Measurements from ENCODE around the gene ZBTB47.
A peak's percentile ranks its signal among the peaks of the same experiment; 100 is the strongest.

ZBTB47 gene

GRCh38 chr3:42696356-42697288, 43.1 kb downstream of the ZBTB47 start:
- Histone ChIP-seq H3K9ac (ENCODE audit: low read depth, low read length, poor library complexity) (no peak overlapping the region), H3K9me3 (replicated peaks in 1 of 2; ENCODE audit: control insufficient read depth in 2 of 2, insufficient read depth in 1 of 2, low read depth in 1 of 2, low read length in 2 of 2) (no peaks in the 10 kb centered on the region), H3K36me3 (replicated peaks in 1 of 2; ENCODE audit: control insufficient read depth in 2 of 2, insufficient read depth in 2 of 2, low read length in 2 of 2) (no peaks in the 10 kb centered on the region), H3K18ac (ENCODE audit: low read length) (no peak overlapping the region), H3K4me2 (ENCODE audit: insufficient read depth, low read length, poor library complexity, severe bottlenecking) (no peak overlapping the region), H3K4me3 (ENCODE audit: low read length in 2 of 2) (no peak overlapping the region), H3K79me1 (ENCODE audit: low read depth, low read length) (peaks cover 1% of the 10 kb centered on the region), H3K14ac (ENCODE audit: low read length) (no peak overlapping the region), H3K4me1 (ENCODE audit: control insufficient read depth in 2 of 2, insufficient read depth in 1 of 2, low read depth in 1 of 2, low read length in 2 of 2) (peaks cover 0 to 3% of the 10 kb centered on the region in 2 donors), H3K23ac (ENCODE audit: low read depth, low read length, poor library complexity) (peak overlapping the region; percentile 20), H3K4ac (ENCODE audit: low read length) (no peak overlapping the region), H2AK5ac (ENCODE audit: low read depth, low read length) (no peak overlapping the region), H2BK120ac (ENCODE audit: low read depth, low read length) (no peak overlapping the region), H2BK5ac (ENCODE audit: low read length) (no peak overlapping the region), H2BK12ac (ENCODE audit: low read length) (peak overlapping the region; percentile 5), H3K27me3 (ENCODE audit: control insufficient read depth in 3 of 3, insufficient read depth in 3 of 3, low read depth in 1 of 3, low read length in 3 of 3) (peaks cover 0 to 38% (median 0%) of the 10 kb centered on the region in 3 experiments), H2AFZ (ENCODE audit: low read length) (no peak overlapping the region), H2BK15ac (ENCODE audit: low read length) (peak overlapping the region; percentile 43), H3K27ac (replicated peaks; ENCODE audit: low read length) (no peak overlapping the region), H4K8ac (ENCODE audit: low read depth, low read length) (no peak overlapping the region), H4K91ac (ENCODE audit: low read depth, low read length, poor library complexity) (no peak overlapping the region)
- no CpG with 5 or more reads among the region's 19 CpGs for WGBS, 2 donors (ENCODE audit: extremely low coverage in 2 of 2, insufficient read length in 2 of 2, insufficient replicate concordance in 1 of 2)
- DNase-seq (ENCODE audit: low spot score), result no peak

- peak overlapping the region; percentile 91 for H3K14ac ChIP-seq (ENCODE audit: low read length)
- no peak overlapping the region for H2BK5ac ChIP-seq (ENCODE audit: low read length)
- H3K23ac ChIP-seq (ENCODE audit: low read depth, low read length, poor library complexity), result peak overlapping the region; percentile 20
- peaks cover 0 to 3% of the 10 kb centered on the region in 2 donors for H3K4me1 ChIP-seq (ENCODE audit: control insufficient read depth in 2 of 2, insufficient read depth in 1 of 2, low read depth in 1 of 2, low read length in 2 of 2)
- no peak overlapping the region for H4K8ac ChIP-seq (ENCODE audit: low read depth, low read length)
- H3K4me2 ChIP-seq (ENCODE audit: insufficient read depth, low read length, poor library complexity, severe bottlenecking), result no peak overlapping the region
- peak overlapping the region in 1 of 2 donors; percentile 26 for H3K4me3 ChIP-seq (ENCODE audit: low read length in 2 of 2)
- no peak overlapping the region for H3K9ac ChIP-seq (ENCODE audit: low read depth, low read length, poor library complexity)
- H2BK12ac ChIP-seq (ENCODE audit: low read length), result peak overlapping the region; percentile 5
- no CpG with 5 or more reads among the region's 18 CpGs for WGBS, 2 donors (ENCODE audit: extremely low coverage in 2 of 2, insufficient read length in 2 of 2, insufficient replicate concordance in 1 of 2)
- DNase-seq (ENCODE audit: low spot score), result no peak
- no peak overlapping the region for H2AK5ac ChIP-seq (ENCODE audit: low read depth, low read length)
- no peak overlapping the region for H3K4ac ChIP-seq (ENCODE audit: low read length)
- no peak overlapping the region for H2BK120ac ChIP-seq (ENCODE audit: low read depth, low read length)
- no peak overlapping the region for H2BK15ac ChIP-seq (ENCODE audit: low read length)
- peaks cover 1% of the 10 kb centered on the region for H3K79me1 ChIP-seq (ENCODE audit: low read depth, low read length)
- peaks cover 0 to 39% (median 0%) of the 10 kb centered on the region in 3 experiments for H3K27me3 ChIP-seq (ENCODE audit: control insufficient read depth in 3 of 3, insufficient read depth in 3 of 3, low read depth in 1 of 3, low read length in 3 of 3)
- H3K9me3 ChIP-seq (replicated peaks in 1 of 2; ENCODE audit: control insufficient read depth in 2 of 2, insufficient read depth in 1 of 2, low read depth in 1 of 2, low read length in 2 of 2), result no peaks in the 10 kb centered on the region
- H2AFZ ChIP-seq (ENCODE audit: low read length), result no peak overlapping the region
- H3K36me3 ChIP-seq (replicated peaks in 1 of 2; ENCODE audit: control insufficient read depth in 2 of 2, insufficient read depth in 2 of 2, low read length in 2 of 2), result no peaks in the 10 kb centered on the region
- H4K91ac ChIP-seq (ENCODE audit: low read depth, low read length, poor library complexity), result no peak overlapping the region
- peak overlapping the region; percentile 75 for H3K18ac ChIP-seq (ENCODE audit: low read length)
- H3K27ac ChIP-seq (replicated peaks; ENCODE audit: low read length), result no peak overlapping the region
Observed at GRCh38 chr3:42697289-42698051, 44.0 kb downstream of the ZBTB47 start.

DNA sequence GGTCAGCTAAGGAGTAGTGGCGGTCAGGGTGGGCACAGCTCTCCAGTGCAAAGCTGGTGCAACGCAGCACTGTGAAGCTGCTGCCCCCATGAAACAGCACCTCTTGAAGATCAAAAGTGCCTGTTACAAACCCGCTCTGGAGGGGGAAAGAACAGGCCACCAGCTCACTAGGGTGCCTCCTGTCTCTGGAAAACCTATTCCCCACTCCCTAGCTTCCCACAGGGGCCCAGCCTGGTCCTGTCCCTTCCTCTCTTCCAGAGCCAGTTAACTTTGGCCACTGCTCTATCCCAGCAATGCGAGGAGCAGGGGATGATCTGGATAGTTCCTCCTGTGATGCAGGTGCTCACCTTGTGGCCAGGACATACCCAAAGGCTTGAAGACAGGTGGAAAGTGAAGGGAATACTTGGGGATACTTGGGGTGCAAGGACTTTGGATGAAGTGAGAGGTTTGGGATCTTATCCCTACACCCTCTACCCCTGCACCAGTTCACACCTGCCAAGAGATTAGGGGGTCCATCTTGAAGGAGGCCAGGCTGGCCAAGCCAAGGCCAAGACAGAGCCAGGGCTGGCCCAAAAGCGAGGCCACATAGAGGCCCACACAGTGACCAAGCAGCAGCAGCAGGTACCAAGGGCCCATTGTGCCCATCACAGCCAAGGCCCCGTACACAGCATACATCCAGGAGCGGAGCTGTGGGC, 44.9 kb downstream of the ZBTB47 start:
- Histone ChIP-seq H3K9ac (ENCODE audit: low read depth, low read length, poor library complexity) (no peak overlapping the region), H3K23ac (ENCODE audit: low read depth, low read length, poor library complexity) (no peak overlapping the region), H3K36me3 (replicated peaks in 1 of 2; ENCODE audit: control insufficient read depth in 2 of 2, insufficient read depth in 2 of 2, low read length in 2 of 2) (no peaks in the 10 kb centered on the region), H2BK120ac (ENCODE audit: low read depth, low read length) (no peak overlapping the region), H2AK5ac (ENCODE audit: low read depth, low read length) (no peak overlapping the region), H2BK15ac (ENCODE audit: low read length) (no peak overlapping the region), H3K18ac (ENCODE audit: low read length) (no peak overlapping the region), H4K91ac (ENCODE audit: low read depth, low read length, poor library complexity) (no peak overlapping the region), H3K79me1 (ENCODE audit: low read depth, low read length) (peaks cover 1% of the 10 kb centered on the region), H3K4me3 (ENCODE audit: low read length in 2 of 2) (no peak overlapping the region), H2AFZ (ENCODE audit: low read length) (no peak overlapping the region), H3K4me1 (ENCODE audit: control insufficient read depth in 2 of 2, insufficient read depth in 1 of 2, low read depth in 1 of 2, low read length in 2 of 2) (peaks cover 0 to 4% of the 10 kb centered on the region in 2 donors), H3K14ac (ENCODE audit: low read length) (no peak overlapping the region), H3K27me3 (ENCODE audit: control insufficient read depth in 3 of 3, insufficient read depth in 3 of 3, low read depth in 1 of 3, low read length in 3 of 3) (peaks cover 0 to 41% (median 0%) of the 10 kb centered on the region in 3 experiments), H3K4me2 (ENCODE audit: insufficient read depth, low read length, poor library complexity, severe bottlenecking) (no peak overlapping the region), H3K9me3 (replicated peaks in 1 of 2; ENCODE audit: control insufficient read depth in 2 of 2, insufficient read depth in 1 of 2, low read depth in 1 of 2, low read length in 2 of 2) (no peaks in the 10 kb centered on the region), H3K4ac (ENCODE audit: low read length) (no peak overlapping the region), H3K27ac (replicated peaks; ENCODE audit: low read length) (no peak overlapping the region), H2BK5ac (ENCODE audit: low read length) (no peak overlapping the region), H2BK12ac (ENCODE audit: low read length) (no peak overlapping the region), H4K8ac (ENCODE audit: low read depth, low read length) (no peak overlapping the region)
- WGBS, 2 donors (ENCODE audit: extremely low coverage in 2 of 2, insufficient read length in 2 of 2, insufficient replicate concordance in 1 of 2), result no CpG with 5 or more reads among the region's 7 CpGs
- no peak for DNase-seq (ENCODE audit: low spot score)

Measured in neuronal stem cell (in vitro differentiated cells).